Memory B cell (primary cell): Measurements from ENCODE around the gene RXRA.

Source experiments
- ATAC-seq: fragments of 150-1000 bp; cut with Tn5 transposase; 2 replicates; pipeline ENCODE4 v1.10.0; 2021; ENCODE audit warnings: low read depth, mild to moderate bottlenecking, moderate library complexity
- DNase-seq, 2 donors: peaks; one replicate each; pipeline ENCODE4 v3.0.0; 2022; ENCODE audit warnings: low spot score in 2 of 2
- H3K27ac Mint-ChIP-seq: one replicate; pipeline ENCODE4 v1.8.0; 2022; ENCODE audit warnings: mild to moderate bottlenecking, moderate library complexity, mixed read lengths
- H3K27me3 Mint-ChIP-seq: one replicate; pipeline ENCODE4 v1.8.0; 2022; ENCODE audit warnings: mixed read lengths
- H3K36me3 Mint-ChIP-seq: one replicate; pipeline ENCODE4 v1.8.0; 2022; ENCODE audit warnings: mild to moderate bottlenecking, mixed read lengths
- H3K4me1 Mint-ChIP-seq: one replicate; pipeline ENCODE4 v1.8.0; 2022; ENCODE audit warnings: mixed read lengths
- H3K4me3 Mint-ChIP-seq: one replicate; pipeline ENCODE4 v1.8.0; 2022; ENCODE audit warnings: mild to moderate bottlenecking, moderate library complexity, mixed read lengths
- H3K9me3 Mint-ChIP-seq: one replicate; pipeline ENCODE4 v1.8.0; 2022; ENCODE audit warnings: mixed read lengths

Gene RXRA

DNA sequence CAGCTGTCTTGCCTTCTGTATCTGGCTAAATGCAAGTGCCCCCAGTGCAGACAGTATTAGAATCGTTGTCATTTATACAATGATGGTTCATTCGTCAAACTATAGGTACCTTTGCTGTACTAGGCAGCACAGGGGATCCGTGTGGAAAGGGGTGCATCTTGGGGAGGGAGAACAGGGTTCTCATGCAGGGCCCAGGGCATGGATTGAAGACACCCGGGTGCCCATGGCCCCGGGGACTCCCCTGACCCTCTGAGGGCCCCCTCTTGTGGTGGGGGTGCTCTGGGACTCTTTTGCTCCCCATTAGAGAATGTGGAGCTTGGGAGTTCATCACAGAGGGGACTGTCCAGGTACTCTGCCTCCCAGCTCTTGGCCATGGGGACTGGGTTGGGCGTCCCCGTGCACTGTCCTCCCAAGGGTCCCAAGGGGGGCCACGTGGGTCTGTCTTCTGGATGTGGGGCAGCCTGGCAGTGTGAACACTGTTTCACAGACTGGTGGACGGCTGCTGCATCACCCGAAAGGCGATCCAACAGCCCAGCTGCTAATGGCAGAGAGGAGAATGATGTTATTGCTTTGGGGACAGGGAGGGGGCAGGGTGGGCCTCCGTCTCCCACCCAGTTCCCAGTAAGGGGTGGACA is 36.9 kb upstream of the RXRA start:
- no peaks in the 10 kb centered on the region for H3K9me3 Mint-ChIP-seq
- H3K27me3 Mint-ChIP-seq, result peaks cover 23% of the 10 kb centered on the region
- no peaks in the 10 kb centered on the region for H3K36me3 Mint-ChIP-seq
- DNase-seq, result no peak
- H3K4me1 Mint-ChIP-seq, result peaks cover 12% of the 10 kb centered on the region
- ATAC-seq, result no peak
- no peak overlapping the region for H3K27ac Mint-ChIP-seq
- H3K4me3 Mint-ChIP-seq, result no peak overlapping the region

DNA sequence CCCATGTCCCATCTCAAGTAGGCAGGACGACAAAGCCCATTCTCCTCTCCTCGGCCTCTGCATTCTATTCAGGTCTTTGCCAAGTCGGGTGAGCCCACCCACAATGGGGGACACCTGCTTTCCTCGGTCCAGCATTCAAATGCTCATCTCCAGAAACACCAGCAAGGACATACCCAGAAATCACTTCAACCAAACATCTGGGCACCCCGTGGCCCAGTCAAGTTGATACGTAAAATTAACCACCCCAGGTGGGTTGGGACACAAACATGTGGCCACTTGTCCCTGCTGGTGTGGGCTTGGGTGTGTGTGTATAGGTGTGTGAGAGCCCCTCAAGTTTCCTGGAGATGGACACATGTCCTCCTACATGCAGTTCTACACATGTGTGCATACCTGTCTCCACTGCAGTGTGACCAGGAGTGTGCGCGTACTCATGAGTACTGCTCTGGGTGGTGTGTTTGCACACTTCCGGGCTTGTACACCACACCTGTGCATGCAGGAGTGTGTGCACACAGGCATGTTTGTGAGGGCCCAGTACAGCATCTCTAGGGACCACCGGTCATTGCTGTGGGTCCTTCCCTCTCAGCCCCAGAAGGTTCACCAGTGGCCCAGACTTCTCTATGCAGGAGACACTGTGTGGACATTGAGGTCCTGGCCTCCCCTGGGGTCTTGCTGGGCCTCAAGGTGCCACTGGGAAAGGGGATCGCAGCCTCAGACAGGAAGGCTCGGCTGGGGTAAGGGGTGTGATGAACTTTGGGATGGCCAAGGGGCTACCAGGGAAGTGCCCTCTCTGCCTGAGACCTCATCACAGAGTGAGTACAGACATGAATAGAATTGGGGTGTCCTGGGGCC is 35.4 kb upstream of the RXRA start:
- ATAC-seq, result no peak
- Mint-ChIP-seq H3K4me1 (peaks cover 10% of the 10 kb centered on the region), H3K27ac (no peak overlapping the region), H3K36me3 (no peaks in the 10 kb centered on the region), H3K27me3 (peaks cover 21% of the 10 kb centered on the region), H3K4me3 (no peak overlapping the region), H3K9me3 (no peaks in the 10 kb centered on the region)
- DNase-seq, result no peak

DNA sequence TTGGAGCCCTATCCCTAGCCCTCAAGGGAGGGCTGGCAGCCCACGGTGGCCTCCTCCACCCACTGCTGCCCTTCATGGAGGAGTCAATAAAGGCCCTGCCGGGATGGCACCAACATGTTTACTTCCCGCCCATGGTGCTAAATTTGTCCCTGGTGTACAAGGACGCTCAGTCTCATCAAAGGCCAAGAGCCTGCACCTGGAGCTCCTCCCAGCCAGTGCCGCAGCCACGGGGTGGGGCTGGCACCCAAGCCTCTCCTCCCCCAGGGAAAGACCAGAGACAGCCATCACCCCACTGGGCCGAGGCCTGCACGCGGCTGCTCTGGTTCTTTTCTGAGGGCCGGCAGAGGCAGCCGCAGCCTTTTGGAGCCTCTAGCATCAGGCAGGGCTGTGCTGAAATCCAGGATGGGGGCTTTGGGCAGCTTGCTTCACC is 34.8 kb upstream of the RXRA start:
- Mint-ChIP-seq H3K27me3 (peaks cover 20% of the 10 kb centered on the region), H3K27ac (no peak overlapping the region), H3K9me3 (no peaks in the 10 kb centered on the region), H3K4me1 (peaks cover 10% of the 10 kb centered on the region), H3K4me3 (no peak overlapping the region), H3K36me3 (no peaks in the 10 kb centered on the region)
- DNase-seq (no peak), ATAC-seq (no peak)

DNA sequence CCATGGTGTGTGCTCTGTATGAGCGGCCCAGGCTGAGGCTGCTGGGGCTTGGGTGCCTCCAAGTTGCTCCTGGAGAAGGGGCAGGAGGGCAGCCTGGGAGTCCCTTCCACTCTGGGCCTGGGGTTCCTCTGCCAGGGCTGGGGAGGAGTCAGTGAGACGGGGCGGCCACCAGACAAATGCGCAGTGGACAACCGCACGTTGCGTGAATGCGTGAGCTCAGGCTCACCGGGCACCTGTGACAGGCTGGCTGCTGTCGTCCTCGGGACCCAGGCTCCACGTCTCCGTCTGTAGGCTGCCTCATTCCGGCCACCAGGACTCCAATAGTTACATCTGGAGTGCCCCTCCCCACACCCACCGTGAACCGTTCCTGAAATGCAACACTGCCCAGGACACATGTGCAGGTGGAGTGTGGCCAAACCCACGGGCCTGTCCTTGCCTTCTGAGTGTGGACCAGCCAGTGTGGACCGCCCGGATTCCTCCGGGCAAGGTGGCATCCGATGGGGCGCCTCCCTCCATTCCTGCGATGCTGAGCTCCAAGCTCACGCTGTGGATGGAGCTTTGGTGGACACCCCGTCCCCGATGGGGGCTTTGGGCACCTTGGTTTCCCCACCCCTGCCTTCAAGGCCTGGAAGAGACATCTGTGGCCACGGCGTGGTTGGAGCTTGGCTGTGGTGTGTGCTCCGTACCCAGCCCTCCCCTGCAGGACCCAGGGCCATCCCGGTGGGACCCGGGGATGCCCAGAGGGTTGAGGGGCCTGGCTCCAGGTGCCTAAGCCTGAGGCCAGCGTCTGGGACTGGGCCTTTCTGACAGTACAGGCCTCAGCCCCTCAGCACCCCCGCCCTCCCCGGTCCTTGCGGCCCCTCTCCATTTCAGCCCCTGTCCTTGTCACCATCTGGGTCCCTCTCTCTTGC is 34.0 kb upstream of the RXRA start:
- no peak for DNase-seq
- no peak for ATAC-seq
- Mint-ChIP-seq H3K27me3 (peaks cover 17% of the 10 kb centered on the region), H3K27ac (no peak overlapping the region), H3K9me3 (no peaks in the 10 kb centered on the region), H3K36me3 (no peaks in the 10 kb centered on the region), H3K4me1 (peaks cover 6% of the 10 kb centered on the region), H3K4me3 (no peak overlapping the region)

DNA sequence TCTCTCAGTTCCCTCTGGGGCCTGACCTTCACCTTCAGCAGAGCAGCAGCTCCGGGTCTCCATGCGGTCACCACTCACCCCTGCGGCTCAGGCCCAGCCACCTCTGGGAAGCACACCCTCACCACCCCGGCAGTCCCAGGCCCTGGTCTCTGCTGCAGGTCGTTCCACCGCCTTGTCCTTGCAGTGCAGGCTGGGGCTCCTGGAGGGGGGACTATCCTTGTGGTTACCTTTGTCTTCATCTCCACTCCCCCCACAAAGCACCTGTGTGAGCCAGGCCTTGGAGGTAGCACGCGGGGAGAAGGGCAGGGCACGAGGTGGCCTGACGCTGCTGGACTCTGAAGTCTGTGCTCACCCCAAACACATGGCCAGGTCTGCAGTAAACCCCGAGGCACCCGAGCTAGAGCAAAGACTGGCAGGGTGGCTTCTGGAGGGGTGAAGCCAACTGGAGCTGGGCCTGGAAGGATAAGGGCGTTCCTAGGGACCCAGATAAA is 33.2 kb upstream of the RXRA start:
- Mint-ChIP-seq H3K4me3 (peak overlapping the region; percentile 52), H3K9me3 (no peaks in the 10 kb centered on the region), H3K27me3 (peaks cover 15% of the 10 kb centered on the region), H3K4me1 (peaks cover 4% of the 10 kb centered on the region), H3K36me3 (no peaks in the 10 kb centered on the region), H3K27ac (no peak overlapping the region)
- ATAC-seq, result no peak
- DNase-seq, result no peak

DNA sequence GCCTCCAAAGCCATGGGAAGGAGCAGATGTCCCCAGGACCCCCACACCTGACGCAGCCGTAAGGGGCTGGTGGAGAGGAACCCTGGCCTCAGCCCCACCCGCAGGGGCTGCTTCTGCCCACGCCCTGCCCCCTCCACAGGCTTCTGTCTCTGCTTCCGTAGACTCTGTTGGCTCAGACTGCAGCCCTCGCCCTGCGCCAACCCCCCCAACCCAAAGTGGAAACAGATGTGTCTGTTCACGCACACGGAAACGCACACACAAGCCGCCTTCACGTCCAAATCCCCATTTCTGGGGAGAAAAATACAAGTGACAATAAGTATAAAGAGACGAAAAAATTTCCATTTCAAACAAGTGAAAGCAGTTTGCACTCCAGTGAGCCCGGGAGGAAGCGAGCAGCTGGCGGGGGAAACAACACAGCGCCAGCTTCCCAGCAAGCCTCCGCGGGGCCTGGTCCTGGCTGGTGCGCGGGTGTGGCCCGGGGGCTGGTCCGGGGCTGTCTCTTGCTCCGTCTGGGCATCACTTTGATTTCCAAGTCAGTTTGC is 32.6 kb upstream of the RXRA start:
- Mint-ChIP-seq H3K27me3 (peaks cover 16% of the 10 kb centered on the region), H3K36me3 (no peaks in the 10 kb centered on the region), H3K4me1 (peaks cover 4% of the 10 kb centered on the region), H3K9me3 (no peaks in the 10 kb centered on the region), H3K27ac (peak overlapping the region; percentile 65), H3K4me3 (peak overlapping the region; percentile 71)
- DNase-seq (no peak), ATAC-seq (peak; percentile 60)

DNA sequence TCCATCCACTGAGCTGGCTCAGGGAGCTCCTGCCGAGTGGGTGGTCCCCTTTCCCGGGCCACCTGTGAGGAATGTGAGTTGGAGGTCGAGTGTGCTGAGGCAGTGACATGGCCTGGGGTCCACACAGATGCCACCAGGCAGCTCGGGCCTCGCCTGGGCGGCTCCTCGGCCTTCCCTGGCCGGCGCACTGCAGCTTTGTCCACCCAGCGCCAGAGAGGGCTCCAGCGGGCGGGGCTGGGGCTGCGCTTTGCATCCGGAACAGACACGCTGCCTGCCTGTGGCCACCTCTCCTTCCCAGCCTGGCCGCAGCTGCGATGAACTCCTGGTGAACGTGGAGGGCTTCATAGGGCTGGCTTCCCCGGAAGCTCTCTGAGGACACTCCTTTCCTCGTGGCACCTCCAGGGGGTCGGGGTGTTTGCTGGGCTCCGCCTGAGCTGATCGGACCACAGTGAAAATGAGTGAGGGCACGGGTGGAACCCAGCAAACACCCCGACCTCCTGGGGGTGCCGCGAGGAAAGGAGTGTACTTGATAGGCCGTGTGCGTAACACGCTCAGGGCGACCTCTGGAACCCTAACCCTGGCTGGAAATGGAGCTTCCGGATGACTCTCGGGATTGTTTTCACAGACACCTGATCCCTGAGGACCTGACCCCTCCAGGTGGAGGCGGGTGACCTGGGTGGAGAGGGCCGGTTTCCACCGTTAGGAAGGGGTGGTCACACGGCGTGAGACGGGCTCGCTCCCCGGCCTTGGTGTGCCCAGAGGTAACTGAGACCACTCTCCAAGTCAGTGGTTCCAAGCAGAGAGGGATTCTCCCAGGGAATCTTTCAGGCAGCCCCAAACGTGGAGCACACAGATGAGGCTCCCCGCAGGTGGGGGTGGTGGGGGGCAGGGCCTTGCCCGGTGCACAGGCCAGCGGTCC is 31.8 kb upstream of the RXRA start:
- Mint-ChIP-seq H3K27me3 (peaks cover 16% of the 10 kb centered on the region), H3K9me3 (no peaks in the 10 kb centered on the region), H3K36me3 (no peaks in the 10 kb centered on the region), H3K4me1 (peaks cover 4% of the 10 kb centered on the region), H3K27ac (no peak overlapping the region), H3K4me3 (peak overlapping the region; percentile 15)
- DNase-seq (no peak), ATAC-seq (no peak)

DNA sequence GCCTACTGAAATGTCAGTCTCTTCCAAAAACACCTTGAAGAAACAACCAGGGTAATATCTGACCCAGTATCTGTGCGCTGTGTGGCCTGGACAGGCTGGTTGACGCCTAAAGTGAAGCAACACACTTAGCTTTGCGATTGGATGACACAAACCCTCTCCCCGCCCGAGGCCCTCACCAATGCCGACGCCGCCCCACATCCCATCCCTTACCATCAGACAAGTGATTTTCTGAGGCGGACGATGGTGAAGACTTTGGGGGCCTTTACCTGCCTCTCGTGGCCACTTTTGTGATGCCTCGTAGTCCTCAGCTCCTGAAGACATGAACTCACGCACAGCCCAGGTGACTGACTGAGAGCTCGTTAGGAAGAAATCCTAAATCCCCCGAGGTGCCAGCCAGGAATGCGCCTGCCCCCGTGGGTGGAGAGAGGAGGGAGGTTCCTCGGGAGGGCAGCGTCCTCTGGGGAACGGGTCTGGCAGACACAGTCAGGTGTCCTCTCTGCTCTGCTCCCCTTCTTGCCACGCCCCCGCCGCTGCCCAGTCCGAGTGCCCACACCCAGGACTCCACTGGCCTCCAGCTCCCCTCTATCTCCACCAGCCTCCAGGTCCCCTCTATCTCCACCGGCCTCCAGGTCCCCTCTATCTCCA is 31.0 kb upstream of the RXRA start:
- DNase-seq (no peak), ATAC-seq (no peak)
- H3K9me3 Mint-ChIP-seq, result no peaks in the 10 kb centered on the region
- H3K27ac Mint-ChIP-seq, result no peak overlapping the region
- H3K27me3 Mint-ChIP-seq, result peaks cover 12% of the 10 kb centered on the region
- no peaks in the 10 kb centered on the region for H3K36me3 Mint-ChIP-seq
- no peak overlapping the region for H3K4me3 Mint-ChIP-seq
- peaks cover 4% of the 10 kb centered on the region for H3K4me1 Mint-ChIP-seq

DNA sequence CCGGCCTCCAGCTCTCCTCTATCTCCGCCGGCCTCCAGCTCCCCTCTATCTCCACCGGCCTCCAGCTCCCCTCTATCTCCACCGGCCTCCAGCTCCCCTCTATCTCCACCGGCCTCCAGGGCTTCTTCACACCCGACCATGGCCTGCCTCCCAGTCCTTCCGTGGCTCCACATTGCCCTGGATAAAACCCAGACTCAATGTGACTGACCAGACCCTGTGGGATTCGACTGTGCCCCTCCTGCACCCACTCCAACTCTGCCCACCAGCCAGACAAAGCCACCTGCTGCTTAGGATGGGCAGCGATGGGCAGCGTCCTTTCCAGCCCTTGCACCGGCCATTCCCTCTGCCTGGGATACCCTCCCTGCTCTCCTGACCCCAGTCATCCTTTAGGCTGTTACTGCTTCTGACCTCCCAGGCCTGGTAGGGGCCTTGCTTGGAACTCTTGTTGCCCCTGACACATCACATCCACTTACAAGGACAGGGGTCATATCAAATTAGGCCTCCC is 30.5 kb upstream of the RXRA start:
- Mint-ChIP-seq H3K27me3 (peaks cover 13% of the 10 kb centered on the region), H3K9me3 (no peaks in the 10 kb centered on the region), H3K4me3 (no peak overlapping the region), H3K27ac (no peak overlapping the region), H3K36me3 (no peaks in the 10 kb centered on the region), H3K4me1 (peaks cover 4% of the 10 kb centered on the region)
- DNase-seq (no peak), ATAC-seq (no peak)

DNA sequence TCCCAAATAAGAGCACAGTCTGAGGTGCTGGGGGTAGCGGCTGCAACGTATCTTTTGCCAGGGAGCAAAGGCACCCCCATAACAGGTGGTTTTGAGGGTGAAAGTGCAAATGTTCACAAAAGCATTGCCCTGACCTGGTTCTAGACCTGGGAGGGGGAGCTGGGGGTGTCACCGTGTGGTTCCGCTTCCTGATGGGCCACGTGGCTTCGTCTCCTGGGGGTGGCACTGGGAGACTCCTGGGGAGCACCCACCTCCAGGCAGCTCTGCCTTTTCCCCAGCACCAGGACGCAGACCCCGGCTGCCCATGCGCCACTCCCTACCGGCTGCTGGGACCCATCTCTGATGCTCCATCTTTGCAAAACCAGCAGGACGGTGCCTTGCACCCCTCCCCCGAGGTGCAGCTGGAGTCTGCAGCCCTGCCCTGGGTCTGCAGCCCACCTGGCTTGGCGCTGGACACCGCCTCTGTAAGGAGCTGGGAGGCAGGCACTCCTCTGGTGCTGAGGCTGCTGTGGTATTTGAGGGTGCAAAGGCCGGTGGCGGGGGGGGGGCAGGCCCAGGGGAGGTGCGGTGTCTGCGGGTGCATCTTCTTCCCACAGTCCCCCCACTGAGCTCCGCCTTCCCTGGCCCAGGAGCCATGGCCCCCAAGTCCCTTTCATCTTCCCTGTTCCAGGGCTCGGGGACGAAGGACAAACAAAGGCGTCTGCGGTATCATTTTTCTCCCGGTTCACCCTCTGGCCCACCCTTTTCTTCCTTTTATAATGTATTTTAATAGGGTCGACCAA is 29.8 kb upstream of the RXRA start:
- no peak overlapping the region for H3K27ac Mint-ChIP-seq
- ATAC-seq (no peak), DNase-seq (no peak)
- H3K4me1 Mint-ChIP-seq, result peaks cover 4% of the 10 kb centered on the region
- peaks cover 13% of the 10 kb centered on the region for H3K27me3 Mint-ChIP-seq
- H3K36me3 Mint-ChIP-seq, result no peaks in the 10 kb centered on the region
- H3K9me3 Mint-ChIP-seq, result no peaks in the 10 kb centered on the region
- H3K4me3 Mint-ChIP-seq, result no peak overlapping the region

DNA sequence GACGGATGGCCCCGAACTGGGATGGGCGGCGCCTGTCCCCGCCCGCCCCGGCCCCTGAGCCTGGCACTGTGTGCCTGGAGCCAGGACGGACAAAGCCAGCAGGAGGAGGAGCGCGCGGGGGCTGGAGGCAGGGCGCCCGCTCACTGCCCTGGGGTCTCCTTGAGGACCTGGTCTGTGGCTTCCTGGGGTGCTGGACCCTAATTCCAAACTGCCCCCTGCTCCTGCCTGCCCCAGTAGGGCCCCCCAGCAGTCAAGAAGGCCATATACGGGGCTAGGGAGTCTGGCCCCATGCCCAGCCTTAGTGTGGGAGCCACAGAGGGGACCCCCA is 29.2 kb upstream of the RXRA start:
- no peak overlapping the region for H3K4me3 Mint-ChIP-seq
- DNase-seq (no peak), ATAC-seq (no peak)
- no peaks in the 10 kb centered on the region for H3K9me3 Mint-ChIP-seq
- no peak overlapping the region for H3K27ac Mint-ChIP-seq
- H3K27me3 Mint-ChIP-seq, result peaks cover 13% of the 10 kb centered on the region
- H3K36me3 Mint-ChIP-seq, result no peaks in the 10 kb centered on the region
- H3K4me1 Mint-ChIP-seq, result peaks cover 6% of the 10 kb centered on the region

DNA sequence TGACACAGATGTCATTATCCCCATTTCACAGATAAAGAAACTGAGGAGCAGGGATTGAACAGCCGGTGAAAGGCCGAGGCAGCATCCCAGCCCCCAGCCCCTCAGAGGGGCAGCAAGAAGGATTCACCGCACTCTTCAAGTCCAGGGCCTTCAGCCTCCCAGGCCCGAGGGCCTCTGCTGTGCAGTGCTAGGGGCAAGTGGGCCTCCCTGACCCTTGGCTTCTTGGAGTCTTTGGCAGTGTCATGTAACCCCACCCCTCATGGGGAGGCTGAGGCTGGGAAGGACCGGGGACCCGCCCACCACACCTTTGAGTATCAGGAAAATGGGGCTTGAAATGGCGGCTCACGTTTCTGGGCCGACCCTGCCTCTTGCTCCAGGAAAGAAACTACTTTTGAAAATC is 28.7 kb upstream of the RXRA start:
- no peak for DNase-seq
- H3K36me3 Mint-ChIP-seq, result no peaks in the 10 kb centered on the region
- peaks cover 13% of the 10 kb centered on the region for H3K27me3 Mint-ChIP-seq
- peaks cover 6% of the 10 kb centered on the region for H3K4me1 Mint-ChIP-seq
- H3K9me3 Mint-ChIP-seq, result no peaks in the 10 kb centered on the region
- ATAC-seq, result no peak
- H3K27ac Mint-ChIP-seq, result no peak overlapping the region
- H3K4me3 Mint-ChIP-seq, result no peak overlapping the region
